ENCODE data around the gene KDM4B.

- TF ChIP-seq TAF1 (IDR thresholded peaks at IDR 0.05; ENCODE audit: borderline replicate concordance, low read depth, low read length) (no peak), POLR2A (IDR thresholded peaks at IDR 0.05; ENCODE audit: low read depth, low read length) (no peak)
Observed at GRCh38 chr19:5045029-5045428, 76.1 kb downstream of the KDM4B start.

All from GM12892 (cell line).